HepG2 (cell line): ENCODE measurements around the gene KMT2A. TPM values are rescaled to one million over a fixed set of nuclear protein-coding genes. Genes with fewer than 3 reads are reported as not detected.
A peak's percentile ranks its signal among the peaks of the same experiment; 100 is the strongest.

Experiments used
- AHR ChIP-seq: IDR thresholded peaks from 2 replicates; pipeline ENCODE4 v1.6.1; 2018; ENCODE audit warnings: missing genetic modification reagents, missing compliant biosample characterization
- CBX5 ChIP-seq: sonication (generic); formaldehyde crosslinking; IDR thresholded peaks from 2 replicates; pipeline ENCODE4 v1.4.0; 2020; ENCODE audit warnings: missing genetic modification reagents, borderline replicate concordance
- HCFC1 ChIP-seq: fragments of 150-350 bp; IDR thresholded peaks from 2 replicates; pipeline ENCODE4 v1.6.1; 2014; ENCODE audit warnings: low read depth, low read length
- KLF16 ChIP-seq, 2 experiments: sonication (generic) in 1 of 2; formaldehyde crosslinking in 1 of 2; IDR thresholded peaks; 2 replicates each; pipeline versions ENCODE4 v1.6.1 to v1.8.0; 2016 to 2023; ENCODE audit warnings: missing genetic modification reagents in 2 of 2, missing compliant biosample characterization in 1 of 2
- NFIB ChIP-seq: sonication (generic); formaldehyde crosslinking; IDR thresholded peaks from 2 replicates; pipeline ENCODE4 v1.9.0; 2021; ENCODE audit warnings: missing genetic modification reagents, mild to moderate bottlenecking, borderline replicate concordance
- NFYC ChIP-seq: IDR thresholded peaks from 2 replicates; pipeline ENCODE4 v1.6.1; 2016; ENCODE audit warnings: missing genetic modification reagents, missing compliant biosample characterization
- NKX3-1 ChIP-seq: sonication (generic); formaldehyde crosslinking; IDR thresholded peaks from 2 replicates; pipeline ENCODE4 v1.5.0; 2020; ENCODE audit warnings: missing genetic modification reagents
- PRDM4 ChIP-seq: sonication (generic); formaldehyde crosslinking; IDR thresholded peaks from 2 replicates; pipeline ENCODE4 v1.9.0; 2021; ENCODE audit warnings: missing genetic modification reagents, borderline replicate concordance
- SAFB2 ChIP-seq: sonication (generic); formaldehyde crosslinking; IDR thresholded peaks from 2 replicates; pipeline ENCODE4 v1.5.1; 2020; ENCODE audit warnings: missing genetic modification reagents, low read depth, mild to moderate bottlenecking, borderline replicate concordance
- SP4 ChIP-seq: sonication (generic); formaldehyde crosslinking; IDR thresholded peaks from 2 replicates; pipeline ENCODE4 v1.8.1; 2023; ENCODE audit warnings: mild to moderate bottlenecking, missing genetic modification reagents
- SRSF1 ChIP-seq: fragments of 200-400 bp; formaldehyde crosslinking; optimal IDR thresholded peaks from 2 replicates; pipeline ENCODE3; 2017; ENCODE audit warnings: mild to moderate bottlenecking, low read depth, low read length, moderate library complexity
- SRSF9 ChIP-seq: fragments of 200-400 bp; formaldehyde crosslinking; IDR thresholded peaks from 2 replicates; pipeline ENCODE4 v1.6.1; 2018; ENCODE audit warnings: borderline replicate concordance, mild to moderate bottlenecking, low read depth, low read length; ENCODE audit not compliant: insufficient read depth, poor library complexity, severe bottlenecking
- TEAD2 ChIP-seq: sonication (generic); formaldehyde crosslinking; IDR thresholded peaks from 2 replicates; pipeline ENCODE4 v1.9.0; 2021; ENCODE audit warnings: missing genetic modification reagents
- THAP9 ChIP-seq: sonication (generic); formaldehyde crosslinking; IDR thresholded peaks from 2 replicates; pipeline ENCODE4; 2020; ENCODE audit warnings: missing genetic modification reagents, mild to moderate bottlenecking, borderline replicate concordance
- TP53 ChIP-seq: sonication (generic); formaldehyde crosslinking; conservative IDR thresholded peaks from 2 replicates; pipeline ENCODE4 v1.4.0; 2020; ENCODE audit warnings: missing genetic modification reagents
- YY1 ChIP-seq: IDR thresholded peaks from 2 replicates; pipeline ENCODE4 v1.6.1; 2011; ENCODE audit warnings: low read length, low read depth, moderate library complexity, mild to moderate bottlenecking; ENCODE audit not compliant: insufficient read depth, insufficient replicate concordance
- ZMAT3 ChIP-seq: sonication (generic); formaldehyde crosslinking; conservative IDR thresholded peaks from 2 replicates; pipeline ENCODE4 v1.7.0; 2021; ENCODE audit warnings: missing genetic modification reagents
- ZNF274 ChIP-seq: sonication (generic); formaldehyde crosslinking; IDR thresholded peaks from 2 replicates; pipeline ENCODE4 v1.5.1; 2020; ENCODE audit warnings: mild to moderate bottlenecking, missing genetic modification reagents
- ZNF567 ChIP-seq: sonication (generic); formaldehyde crosslinking; IDR thresholded peaks from 2 replicates; pipeline ENCODE4 v1.8.1; 2023; ENCODE audit warnings: mild to moderate bottlenecking, missing genetic modification reagents, borderline replicate concordance
- ZNF678 ChIP-seq: sonication (generic); formaldehyde crosslinking; IDR thresholded peaks from 2 replicates; pipeline ENCODE4 v1.4.0; 2020; ENCODE audit warnings: mild to moderate bottlenecking, missing genetic modification reagents
- ZNF891 ChIP-seq: sonication (generic); formaldehyde crosslinking; IDR thresholded peaks from 2 replicates; pipeline ENCODE4 v1.5.0; 2020; ENCODE audit warnings: mild to moderate bottlenecking, missing genetic modification reagents
- ZUFSP ChIP-seq: sonication (generic); formaldehyde crosslinking; IDR thresholded peaks from 2 replicates; pipeline ENCODE4 v1.9.0; 2021; ENCODE audit warnings: missing genetic modification reagents, mild to moderate bottlenecking, borderline replicate concordance
- polyA plus RNA-seq, 8 experiments: library from polyadenylated mRNA; depleted of rRNA in 3 of 8; stranded (reverse) in 7 of 8; unstranded in 1 of 8; fragments of >200 nt; fragmentation: Illumina TruSeq in 4 of 8; extraction: Trizol in 4 of 8; gene quantifications; 2 replicates each; pipeline versions ENCODE4 v1.2.1 to v1.2.3, GENCODE V29; 2011 to 2016; ENCODE audit warnings: low read depth in 4 of 8, missing spikeins in 1 of 8, mixed read lengths in 1 of 8; ENCODE audit not compliant: insufficient read depth in 1 of 8
- total RNA-seq, 5 experiments: library from RNA; depleted of rRNA; stranded (reverse); fragments of >200 nt; fragmentation: Illumina TruSeq; extraction: Trizol; gene quantifications; 2 replicates each; pipeline ENCODE4 v1.2.3, GENCODE V29; 2016; ENCODE audit warnings: low read depth in 1 of 5

Gene KMT2A
- total and polyA plus RNA-seq, 2 of the 13 experiments (the other 11 are each of a cell fraction or from before 2014, with no cell fraction given): 12.4 to 20.0 TPM

GRCh38 chr11:118530683-118531596 lies 94.6 kb downstream of the KMT2A start, which contains the start of gene TMEM25 (continued):
- TF ChIP-seq ZNF567 (no peak), ZNF274 (CRISPR knock-in tag) (0 out of 2 replicates have a peak, but pooled peaks have one; percentile 22), THAP9 (0 out of 2 replicates have a peak, but pooled peaks have one; percentile 12), NKX3-1 (0 out of 2 replicates have a peak, but pooled peaks have one; percentile 5), ZNF678 (CRISPR knock-in tag) (no peak), SP4 (no peak), SAFB2 (CRISPR knock-in tag) (peak; percentile 41; the same call in 1 of the 2 replicates), NFYC (CRISPR knock-in tag) (no peak), TEAD2 (CRISPR knock-in tag) (no peak; the same call in 1 of the 2 replicates), KLF16 (CRISPR knock-in tag; IDR thresholded peaks at IDR 0.05) (peak in 1 of 2 experiments; percentile 24; a peak in 1 of 4 replicates), SRSF1 (peak; percentile 11), TP53 (CRISPR knock-in tag) (no peak; the same call in 1 of the 2 replicates), YY1 (peak; percentile 84), CBX5 (CRISPR knock-in tag) (peak; percentile 21; the same call in 1 of the 2 replicates), NFIB (CRISPR knock-in tag) (no peak), SRSF9 (no peak), ZMAT3 (CRISPR knock-in tag) (no peak), PRDM4 (CRISPR knock-in tag) (no peak), ZNF891 (CRISPR knock-in tag) (no peak), HCFC1 (peak; percentile 13; the same call in 1 of the 2 replicates), AHR (no peak), ZUFSP (CRISPR knock-in tag) (no peak)
